Measurements from ENCODE around the gene PIGH.
A peak's percentile ranks its signal among the peaks of the same experiment; 100 is the strongest.
"Not testable (repeated sequence)": the region's sequence is repeated elsewhere in the genome, so short reads cannot be mapped to it uniquely, and the experiment has no call there.

The PIGH gene
- 27.5 to 32.4 reads per million in 2 donors for total RNA-seq

GRCh38 chr14:67599698-67600561 lies at the start of gene PIGH:
PIGH (minus strand) TSS chr14:67600268; CDS start chr14:67600203, 65 bp downstream.
- DNase-seq = peak; percentile 93

GRCh38 chr14:67646131-67646530 lies 46.1 kb upstream of the PIGH start:
- no peak for DNase-seq

GRCh38 chr14:67645414-67645813 lies 45.3 kb upstream of the PIGH start:
- no peak for DNase-seq

- DNase-seq = no peak
These were observed 44.4 kb upstream of the PIGH start for GRCh38 chr14:67644428-67644827.

GRCh38 chr14:67643713-67644112 lies 43.6 kb upstream of the PIGH start:
- no peak for DNase-seq

- DNase-seq = no peak
These were observed 42.1 kb upstream of the PIGH start for GRCh38 chr14:67641902-67642749.

- no peak for DNase-seq
These were observed 41.4 kb upstream of the PIGH start for GRCh38 chr14:67641480-67641879.

- DNase-seq = no peak
These were observed 38.6 kb upstream of the PIGH start for GRCh38 chr14:67638642-67639041.

GRCh38 chr14:67636361-67636919 lies 36.4 kb upstream of the PIGH start:
- no peak for DNase-seq

GRCh38 chr14:67633451-67634147 lies 33.5 kb upstream of the PIGH start:
- no peak for DNase-seq

GRCh38 chr14:67630938-67631337 lies 30.9 kb upstream of the PIGH start:
- no peak for DNase-seq

GRCh38 chr14:67630186-67630585 lies 30.1 kb upstream of the PIGH start:
- DNase-seq = no peak

- DNase-seq = no peak
These were observed 27.5 kb upstream of the PIGH start for GRCh38 chr14:67627519-67627918.

GRCh38 chr14:67626131-67626530 lies 26.1 kb upstream of the PIGH start:
- not testable (repeated sequence) for DNase-seq

GRCh38 chr14:67623114-67623513 lies 23.0 kb upstream of the PIGH start:
- DNase-seq = no peak

GRCh38 chr14:67622675-67623074 lies 22.6 kb upstream of the PIGH start:
- DNase-seq = no peak

- DNase-seq = no peak
These were observed 20.2 kb upstream of the PIGH start for GRCh38 chr14:67620217-67620785.

- peak; percentile 98 for DNase-seq
These were observed 19.6 kb upstream of the PIGH start, which contains the start of gene ARG2 for GRCh38 chr14:67619446-67620216. ARG2 (plus strand) TSS chr14:67619920; CDS start chr14:67619978, 58 bp downstream.

GRCh38 chr14:67618617-67619063 lies 18.6 kb upstream of the PIGH start:
- DNase-seq = peak; percentile 0

GRCh38 chr14:67610491-67610890 lies 10.4 kb upstream of the PIGH start:
- no peak for DNase-seq

GRCh38 chr14:67609642-67610310 lies 9.7 kb upstream of the PIGH start:
- no peak for DNase-seq
